ENCODE results near the gene TMEM243. TPM values are rescaled to one million over a fixed set of nuclear protein-coding genes. Genes with fewer than 3 reads are reported as not detected.
"Not testable (repeated sequence)": the region's sequence is repeated elsewhere in the genome, so short reads cannot be mapped to it uniquely, and the experiment has no call there.

TMEM243 gene
- total RNA-seq, result 10 to 100 TPM; 13.4 to 20.2 (median 15.2) TPM
- polyA plus RNA-seq, result 10 to 100 TPM; 13.5 to 23.1 TPM

GRCh38 chr7:87219545-87220025, at the start of gene TMEM243:
Gene TMEM243 (minus strand): TSS chr7:87219732. CDS start chr7:87219503, 229 bp downstream.
- peak within 1 kb of the TSS; percentile 46 to 88 (median 58) for H3K4me3 ChIP-seq
- H3K4me1 ChIP-seq, result peaks cover 5 to 15% (median 13%) of the 10 kb centered on the region in 3 donors
- FAIRE-seq, result no peak
- TF ChIP-seq, protein P1, sequence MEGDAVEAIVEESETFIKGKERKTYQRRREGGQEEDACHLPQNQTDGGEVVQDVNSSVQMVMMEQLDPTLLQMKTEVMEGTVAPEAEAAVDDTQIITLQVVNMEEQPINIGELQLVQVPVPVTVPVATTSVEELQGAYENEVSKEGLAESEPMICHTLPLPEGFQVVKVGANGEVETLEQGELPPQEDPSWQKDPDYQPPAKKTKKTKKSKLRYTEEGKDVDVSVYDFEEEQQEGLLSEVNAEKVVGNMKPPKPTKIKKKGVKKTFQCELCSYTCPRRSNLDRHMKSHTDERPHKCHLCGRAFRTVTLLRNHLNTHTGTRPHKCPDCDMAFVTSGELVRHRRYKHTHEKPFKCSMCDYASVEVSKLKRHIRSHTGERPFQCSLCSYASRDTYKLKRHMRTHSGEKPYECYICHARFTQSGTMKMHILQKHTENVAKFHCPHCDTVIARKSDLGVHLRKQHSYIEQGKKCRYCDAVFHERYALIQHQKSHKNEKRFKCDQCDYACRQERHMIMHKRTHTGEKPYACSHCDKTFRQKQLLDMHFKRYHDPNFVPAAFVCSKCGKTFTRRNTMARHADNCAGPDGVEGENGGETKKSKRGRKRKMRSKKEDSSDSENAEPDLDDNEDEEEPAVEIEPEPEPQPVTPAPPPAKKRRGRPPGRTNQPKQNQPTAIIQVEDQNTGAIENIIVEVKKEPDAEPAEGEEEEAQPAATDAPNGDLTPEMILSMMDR (IDR thresholded peaks at IDR 0.05), result peak in 1 of 4 donors; percentile 7
- DNase-seq, result peak; percentile 61 to 84 (median 74)
- H3K9me3 ChIP-seq, result no peaks in the 10 kb centered on the region
- no peaks in the 10 kb centered on the region for H3K36me3 ChIP-seq
- H3K27ac ChIP-seq, result peak within 1 kb of the TSS; percentile 56 to 85 (median 80)
- H3K27me3 ChIP-seq, result no peaks in the 10 kb centered on the region
- 0 to 1% methylated on average over 41 of the region's 41 CpGs for WGBS, 2 donors
- ATAC-seq, result peak; percentile 77 to 89 (median 82)
- intact Hi-C loops (cut with DNase I), result no loop called here

DNA sequence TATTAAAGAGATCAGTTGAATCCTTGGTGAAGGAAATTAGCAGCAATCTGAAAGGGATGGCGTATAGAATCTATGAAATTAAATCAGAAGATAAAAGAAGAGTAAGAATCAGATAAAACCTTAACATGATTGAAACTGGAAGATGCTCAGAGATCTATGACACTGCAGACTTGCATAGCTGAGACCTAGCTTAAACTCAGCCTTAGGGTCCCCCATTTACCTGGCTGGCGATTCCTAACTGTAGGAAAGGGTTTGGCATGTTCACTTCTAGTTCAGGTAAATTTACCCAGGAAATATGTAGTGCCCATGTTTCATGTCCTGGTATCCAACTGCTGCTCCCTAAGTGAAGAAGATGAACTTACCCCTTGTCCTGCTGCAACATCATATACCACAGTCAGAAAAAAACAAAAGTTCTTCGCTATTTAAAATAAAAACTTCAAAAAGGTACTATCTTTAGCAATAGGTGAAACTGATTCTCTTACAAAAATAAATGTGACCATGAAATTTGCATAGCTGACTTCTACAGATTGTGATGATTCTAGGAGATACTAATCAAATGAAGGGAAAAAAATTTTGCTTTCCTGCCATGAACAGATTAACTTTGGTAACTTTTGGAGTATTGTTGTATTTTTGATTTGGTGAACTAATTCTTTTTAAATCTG, 47.8 kb upstream of the TMEM243 start:
- intact Hi-C loops (cut with DNase I), result no loop called here
- DNase-seq, result no peak
- no peak for FAIRE-seq
- ATAC-seq, result no peak
- peaks cover 0 to 4% (median 0%) of the 10 kb centered on the region in 4 donors for H3K27me3 ChIP-seq
- TF ChIP-seq, protein P1 (IDR thresholded peaks at IDR 0.05), result no peak
- H3K36me3 ChIP-seq, result no peaks in the 10 kb centered on the region
- no peaks in the 10 kb centered on the region for H3K4me1 ChIP-seq
- H3K4me3 ChIP-seq, result no peak overlapping the region
- 51 to 66% methylated on average over 3 of the region's 3 CpGs for WGBS, 2 donors
- H3K9me3 ChIP-seq, result no peaks in the 10 kb centered on the region
- H3K27ac ChIP-seq, result no peak overlapping the region

DNA sequence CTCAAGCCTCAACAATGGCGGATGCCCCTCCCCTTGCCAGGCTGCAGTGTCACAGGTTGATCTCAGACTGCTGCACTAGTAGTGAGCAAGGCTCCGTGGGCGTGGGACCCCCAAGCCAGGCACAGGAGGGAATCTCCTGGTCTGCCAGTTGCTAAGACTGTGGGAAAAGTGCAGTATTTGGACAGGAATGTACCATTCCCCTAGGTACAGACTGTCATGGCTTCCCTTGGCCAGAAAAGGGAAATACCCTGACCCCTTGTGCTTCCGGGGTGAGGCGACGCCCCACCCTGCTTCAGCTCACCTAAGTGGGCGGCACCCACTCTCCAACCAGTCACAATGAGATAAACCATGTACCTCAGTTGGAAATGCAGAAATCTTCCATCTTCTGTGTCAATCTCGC, 44.0 kb upstream of the TMEM243 start:
- H3K27ac ChIP-seq, result no peak overlapping the region
- no peaks in the 10 kb centered on the region for H3K4me1 ChIP-seq
- TF ChIP-seq, protein P1 (IDR thresholded peaks at IDR 0.05), result no peak
- ATAC-seq (no peak), DNase-seq (no peak), FAIRE-seq (no peak)
- peaks cover 0 to 4% (median 0%) of the 10 kb centered on the region in 4 donors for H3K27me3 ChIP-seq
- H3K36me3 ChIP-seq, result no peaks in the 10 kb centered on the region
- no peak overlapping the region for H3K4me3 ChIP-seq
- no peaks in the 10 kb centered on the region for H3K9me3 ChIP-seq
- intact Hi-C loops (cut with DNase I), result no loop called here
- 56 to 75% methylated on average over 8 of the region's 8 CpGs for WGBS, 2 donors

DNA sequence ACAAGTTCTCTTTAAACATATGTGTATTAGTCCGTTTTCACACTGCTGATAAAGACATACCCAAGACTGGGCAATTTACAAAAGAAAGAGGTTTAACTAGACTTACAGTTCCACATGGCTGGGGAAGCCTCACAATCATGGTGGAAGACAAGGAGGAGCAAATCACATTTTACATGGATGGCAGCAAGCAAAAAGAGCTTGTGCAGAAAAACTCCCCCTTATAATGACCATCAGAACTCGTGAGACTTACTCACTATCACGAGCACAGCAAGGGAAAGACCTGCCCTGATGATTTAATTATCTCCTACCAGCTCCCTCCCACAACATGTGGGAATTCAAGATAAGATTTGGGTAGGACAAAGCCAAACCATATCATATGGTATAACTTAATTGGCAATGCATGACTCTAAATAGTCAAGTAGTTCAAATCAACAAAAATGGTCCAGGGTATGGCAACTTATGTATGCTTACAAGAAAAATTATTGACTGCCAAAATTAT, 34.1 kb upstream of the TMEM243 start:
- no peak overlapping the region for H3K27ac ChIP-seq
- H3K36me3 ChIP-seq, result no peaks in the 10 kb centered on the region
- no peaks in the 10 kb centered on the region for H3K9me3 ChIP-seq
- no peak for DNase-seq
- no peaks in the 10 kb centered on the region for H3K4me1 ChIP-seq
- ATAC-seq, result no peak
- no peak for FAIRE-seq
- WGBS, 2 donors, result 49 to 52% methylated on average over 3 of the region's 3 CpGs
- H3K4me3 ChIP-seq, result no peak overlapping the region
- H3K27me3 ChIP-seq, result no peaks in the 10 kb centered on the region
- TF ChIP-seq, protein P1 (IDR thresholded peaks at IDR 0.05), result no peak
- intact Hi-C loops (cut with DNase I), result no loop called here

DNA sequence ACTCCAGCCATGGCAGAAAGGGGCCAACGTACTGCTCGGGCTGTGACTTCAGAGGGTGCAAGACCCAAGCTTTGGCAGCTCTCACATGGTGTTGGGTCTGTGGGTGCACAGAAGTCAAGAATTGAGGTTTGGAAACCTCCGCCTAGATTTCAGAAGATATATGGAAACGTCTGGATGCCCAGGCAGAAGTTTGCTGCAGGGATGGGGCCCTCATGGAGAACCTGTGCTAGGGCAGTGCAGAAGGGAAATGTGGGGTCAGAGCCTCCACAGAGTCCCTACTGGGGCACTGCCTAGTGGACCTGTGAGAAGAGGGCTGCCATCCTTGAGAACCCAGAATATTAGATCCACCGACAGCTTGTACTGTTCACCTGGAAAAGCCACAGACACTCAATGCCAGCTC, 26.1 kb upstream of the TMEM243 start:
- H3K27me3 ChIP-seq; H3K4me3 ChIP-seq; FAIRE-seq; H3K27ac ChIP-seq; DNase-seq; H3K9me3 ChIP-seq; ATAC-seq; H3K36me3 ChIP-seq; intact Hi-C loops (cut with DNase I); H3K4me1 ChIP-seq: not testable (repeated sequence)
- 72 to 80% methylated on average over 5 of the region's 5 CpGs for WGBS, 2 donors

GRCh38 chr7:87238464-87239051, 19.0 kb upstream of the TMEM243 start:
- H3K27me3 ChIP-seq, H3K4me1 ChIP-seq, ATAC-seq, H3K27ac ChIP-seq, H3K4me3 ChIP-seq, H3K9me3 ChIP-seq, H3K36me3 ChIP-seq, DNase-seq, FAIRE-seq: not testable (repeated sequence)
- WGBS, 2 donors, result 29 to 46% methylated on average over 9 to 11 of the region's 11 CpGs
- intact Hi-C loops (cut with DNase I), result loop anchor here in 2 of 3 donors (5.0 kb wide), 2 partner anchors 296 to 316 kb away; no protein-coding TSS in a partner anchor
